Gastrocnemius medialis (tissue), 4 donors: ENCODE results near the gene PARP1.

Source experiments
- POLR2A ChIP-seq, 2 donors: fragments of 450-650 bp; IDR thresholded peaks; one replicate each; pipeline ENCODE4 v1.6.1; 2017; ENCODE audit warnings: antibody characterized with exemption in 2 of 2, mild to moderate bottlenecking in 2 of 2, moderate library complexity in 2 of 2
- TF ChIP-seq, protein P1 (sequence below), 5 experiments: fragments of 450-650 bp in 3 of 5; fragments of 200-600 bp in 2 of 5; sonication (generic) in 2 of 5; IDR thresholded peaks in 4 of 5; conservative IDR thresholded peaks in 1 of 5; 1 replicate in 4 of 5; 2 replicates in 1 of 5; pipeline ENCODE4 v1.5.1; 2016 to 2019; ENCODE audit warnings: antibody characterized with exemption in 5 of 5, mild to moderate bottlenecking in 3 of 5, moderate library complexity in 3 of 5

DNA sequence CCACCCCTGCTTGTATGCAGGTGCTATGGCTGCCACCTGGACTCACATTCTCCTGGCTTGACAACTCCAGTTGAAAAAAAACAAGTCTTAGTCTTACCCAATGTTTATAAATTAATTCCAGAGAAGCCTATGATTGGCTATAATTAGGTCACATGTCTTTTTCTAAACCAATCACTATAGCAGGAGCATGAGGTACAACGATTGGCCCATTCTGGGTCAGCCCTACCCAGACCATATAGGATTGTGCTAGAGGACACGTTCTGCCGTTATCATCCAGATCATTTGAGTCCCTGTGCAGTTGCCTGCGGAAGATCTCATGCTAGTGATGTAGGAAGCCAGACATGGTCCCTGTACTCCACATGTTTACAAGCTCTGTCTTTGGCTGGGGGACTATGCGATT lies 41.9 kb upstream of the PARP1 start:
- no peak for TF ChIP-seq POLR2A (IDR thresholded peaks at IDR 0.05)
- TF ChIP-seq, protein P1, sequence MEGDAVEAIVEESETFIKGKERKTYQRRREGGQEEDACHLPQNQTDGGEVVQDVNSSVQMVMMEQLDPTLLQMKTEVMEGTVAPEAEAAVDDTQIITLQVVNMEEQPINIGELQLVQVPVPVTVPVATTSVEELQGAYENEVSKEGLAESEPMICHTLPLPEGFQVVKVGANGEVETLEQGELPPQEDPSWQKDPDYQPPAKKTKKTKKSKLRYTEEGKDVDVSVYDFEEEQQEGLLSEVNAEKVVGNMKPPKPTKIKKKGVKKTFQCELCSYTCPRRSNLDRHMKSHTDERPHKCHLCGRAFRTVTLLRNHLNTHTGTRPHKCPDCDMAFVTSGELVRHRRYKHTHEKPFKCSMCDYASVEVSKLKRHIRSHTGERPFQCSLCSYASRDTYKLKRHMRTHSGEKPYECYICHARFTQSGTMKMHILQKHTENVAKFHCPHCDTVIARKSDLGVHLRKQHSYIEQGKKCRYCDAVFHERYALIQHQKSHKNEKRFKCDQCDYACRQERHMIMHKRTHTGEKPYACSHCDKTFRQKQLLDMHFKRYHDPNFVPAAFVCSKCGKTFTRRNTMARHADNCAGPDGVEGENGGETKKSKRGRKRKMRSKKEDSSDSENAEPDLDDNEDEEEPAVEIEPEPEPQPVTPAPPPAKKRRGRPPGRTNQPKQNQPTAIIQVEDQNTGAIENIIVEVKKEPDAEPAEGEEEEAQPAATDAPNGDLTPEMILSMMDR (IDR thresholded peaks at IDR 0.05 in 4 of 5, conservative IDR thresholded peaks at IDR 0.05 in 1 of 5): no peak
